Ascending aorta (tissue), 2 donors: ENCODE data around the gene ARRDC2. TPM values are rescaled to one million over a fixed set of nuclear protein-coding genes. Genes with fewer than 3 reads are reported as not detected.

Experiments used
- DNase-seq, 2 donors: peaks; one replicate each; pipeline ENCODE4 v3.0.0-alpha.2; 2019; ENCODE audit warnings: low spot score in 2 of 2
- H3K27ac ChIP-seq, 2 donors: fragments of 200-600 bp; sonication (generic); one replicate each; pipeline ENCODE4 v1.5.1; 2016 to 2017; ENCODE audit warnings: mild to moderate bottlenecking in 1 of 2
- H3K27me3 ChIP-seq: fragments of 200-600 bp; sonication (generic); one replicate; pipeline ENCODE4 v1.5.1; 2017
- H3K36me3 ChIP-seq, 2 donors: fragments of 200-600 bp; sonication (generic); one replicate each; pipeline ENCODE4 v1.5.1; 2016
- H3K4me1 ChIP-seq, 2 donors: fragments of 200-600 bp; sonication (generic); one replicate each; pipeline ENCODE4 v1.5.1; 2016 to 2017; ENCODE audit warnings: mild to moderate bottlenecking in 1 of 2
- H3K4me3 ChIP-seq, 2 donors: fragments of 200-600 bp; sonication (generic); one replicate each; pipeline ENCODE4 v1.5.1; 2016 to 2017; ENCODE audit warnings: mild to moderate bottlenecking in 1 of 2
- H3K9me3 ChIP-seq, 2 donors: fragments of 200-600 bp; sonication (generic); one replicate each; pipeline ENCODE4 v1.5.1; 2016
- intact Hi-C: fragments of 100-400 bp; cut with DNase I; formaldehyde crosslinking; loops from one replicate; pipeline ENCODE4 v1.15.1; 2023
- total RNA-seq: library from RNA; depleted of rRNA; stranded (reverse); fragments of >200 nt; gene quantifications from one replicate; pipeline ENCODE4 v1.1.0, GENCODE V29; 2016
- TF ChIP-seq, protein P1 (sequence below), 3 experiments: fragments of 200-600 bp in 2 of 3; fragments of 450-650 bp in 1 of 3; sonication (generic) in 2 of 3; IDR thresholded peaks; one replicate each; pipeline ENCODE4 v1.5.1; 2016 to 2019; ENCODE audit warnings: antibody characterized with exemption in 3 of 3, mild to moderate bottlenecking in 1 of 3, moderate library complexity in 1 of 3

Gene ARRDC2
- total RNA-seq, 1 donor from 2014 or later: 443 TPM

DNA sequence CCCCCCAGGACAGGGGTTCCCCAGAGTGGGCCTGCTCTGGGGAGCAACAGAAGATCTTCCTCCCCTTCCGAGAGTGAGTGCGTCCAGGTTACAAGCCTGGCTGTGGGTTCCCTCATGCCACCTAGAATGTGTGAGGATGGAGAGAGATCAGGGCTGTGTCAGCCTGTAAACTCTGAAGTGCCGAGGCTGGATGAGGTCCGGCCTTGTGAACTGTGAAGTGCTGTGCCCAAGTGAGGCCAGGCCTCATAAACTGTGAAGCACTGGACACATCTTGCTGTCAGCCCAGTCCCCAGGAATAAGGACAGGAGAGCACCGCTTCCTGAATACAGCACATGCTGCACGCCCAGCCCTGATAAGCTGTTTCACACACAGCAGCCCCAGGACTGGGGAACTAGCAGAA, 33.4 kb upstream of the ARRDC2 start:
- DNase-seq: no peak
- Histone ChIP-seq H3K4me3 (no peak overlapping the region), H3K27ac (no peak overlapping the region), H3K27me3 (no peaks in the 10 kb centered on the region), H3K9me3 (no peaks in the 10 kb centered on the region), H3K36me3 (no peaks in the 10 kb centered on the region), H3K4me1 (no peaks in the 10 kb centered on the region)
- intact Hi-C loops: no loop called here
- TF ChIP-seq, protein P1, sequence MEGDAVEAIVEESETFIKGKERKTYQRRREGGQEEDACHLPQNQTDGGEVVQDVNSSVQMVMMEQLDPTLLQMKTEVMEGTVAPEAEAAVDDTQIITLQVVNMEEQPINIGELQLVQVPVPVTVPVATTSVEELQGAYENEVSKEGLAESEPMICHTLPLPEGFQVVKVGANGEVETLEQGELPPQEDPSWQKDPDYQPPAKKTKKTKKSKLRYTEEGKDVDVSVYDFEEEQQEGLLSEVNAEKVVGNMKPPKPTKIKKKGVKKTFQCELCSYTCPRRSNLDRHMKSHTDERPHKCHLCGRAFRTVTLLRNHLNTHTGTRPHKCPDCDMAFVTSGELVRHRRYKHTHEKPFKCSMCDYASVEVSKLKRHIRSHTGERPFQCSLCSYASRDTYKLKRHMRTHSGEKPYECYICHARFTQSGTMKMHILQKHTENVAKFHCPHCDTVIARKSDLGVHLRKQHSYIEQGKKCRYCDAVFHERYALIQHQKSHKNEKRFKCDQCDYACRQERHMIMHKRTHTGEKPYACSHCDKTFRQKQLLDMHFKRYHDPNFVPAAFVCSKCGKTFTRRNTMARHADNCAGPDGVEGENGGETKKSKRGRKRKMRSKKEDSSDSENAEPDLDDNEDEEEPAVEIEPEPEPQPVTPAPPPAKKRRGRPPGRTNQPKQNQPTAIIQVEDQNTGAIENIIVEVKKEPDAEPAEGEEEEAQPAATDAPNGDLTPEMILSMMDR (IDR thresholded peaks at IDR 0.05): no peak

DNA sequence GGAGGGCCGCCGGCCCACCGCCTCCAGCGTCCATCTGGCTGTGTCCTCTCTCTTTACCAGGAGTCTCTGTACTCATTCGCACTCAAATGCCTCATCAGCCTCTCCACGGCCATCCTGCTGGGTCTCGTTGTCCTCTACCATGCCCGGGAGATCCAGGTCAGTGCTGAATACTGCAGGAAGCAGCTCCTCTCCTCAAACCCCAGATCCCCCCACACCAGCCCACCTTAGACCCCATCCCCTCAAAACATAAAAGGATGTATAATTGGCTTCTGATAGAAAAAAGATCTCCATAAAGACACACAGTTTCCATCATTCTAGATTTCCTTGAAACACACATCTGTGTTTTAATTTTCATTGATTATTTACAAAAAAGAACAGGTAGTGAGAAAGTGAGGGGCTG, 32.9 kb upstream of the ARRDC2 start:
- H3K27me3 ChIP-seq: no peaks in the 10 kb centered on the region
- no peak overlapping the region for H3K4me3 ChIP-seq
- no peak for DNase-seq
- intact Hi-C loops: no loop called here
- H3K27ac ChIP-seq: no peak overlapping the region
- no peaks in the 10 kb centered on the region for H3K36me3 ChIP-seq
- H3K9me3 ChIP-seq: no peaks in the 10 kb centered on the region
- TF ChIP-seq, protein P1 (IDR thresholded peaks at IDR 0.05): no peak
- no peaks in the 10 kb centered on the region for H3K4me1 ChIP-seq

DNA sequence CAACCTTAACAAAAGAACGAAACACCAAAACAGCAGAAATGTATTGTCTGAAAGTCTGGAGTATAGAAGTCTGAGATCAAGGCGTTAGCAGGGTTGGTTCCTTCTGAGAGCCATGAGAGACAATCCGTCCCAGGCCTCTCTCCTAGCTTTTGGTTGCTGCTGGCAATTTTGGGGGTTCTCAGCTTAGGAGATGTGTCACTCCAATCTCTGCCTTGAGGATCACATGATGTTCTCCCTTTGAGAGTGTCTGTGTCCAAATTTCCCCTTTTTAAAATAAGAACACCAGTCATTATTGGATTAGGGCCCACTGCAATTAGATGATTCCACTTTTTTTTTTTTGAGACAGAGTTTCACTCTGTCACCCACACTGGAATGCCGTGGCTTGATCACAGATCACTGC, 30.9 kb upstream of the ARRDC2 start:
- H3K4me3 ChIP-seq: no peak overlapping the region
- no peak for DNase-seq
- H3K4me1 ChIP-seq: no peaks in the 10 kb centered on the region
- TF ChIP-seq, protein P1 (IDR thresholded peaks at IDR 0.05): no peak
- intact Hi-C loops: no loop called here
- H3K27me3 ChIP-seq: no peaks in the 10 kb centered on the region
- no peaks in the 10 kb centered on the region for H3K9me3 ChIP-seq
- H3K36me3 ChIP-seq: no peaks in the 10 kb centered on the region
- no peak overlapping the region for H3K27ac ChIP-seq

DNA sequence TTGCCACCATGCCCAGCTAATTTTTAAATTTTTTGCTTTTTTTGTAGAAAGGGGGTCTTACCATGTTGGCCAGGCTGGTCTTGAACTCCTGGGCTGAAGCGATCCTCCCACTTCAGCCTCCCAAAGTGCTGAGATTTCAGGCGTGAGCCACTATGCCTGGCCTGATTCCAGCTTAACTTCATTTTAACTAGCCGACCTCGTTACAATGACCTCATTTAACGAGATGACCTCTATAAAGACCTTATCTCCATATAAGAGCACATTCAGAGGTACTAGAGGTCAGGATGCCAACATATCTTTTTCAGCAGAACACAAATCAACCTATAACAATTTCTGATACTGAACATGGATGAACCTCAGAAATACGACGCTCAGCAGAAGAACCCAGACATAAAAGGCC, 30.5 kb upstream of the ARRDC2 start:
- Histone ChIP-seq H3K4me1 (no peaks in the 10 kb centered on the region), H3K36me3 (no peaks in the 10 kb centered on the region), H3K27ac (no peak overlapping the region), H3K4me3 (no peak overlapping the region), H3K9me3 (no peaks in the 10 kb centered on the region), H3K27me3 (no peaks in the 10 kb centered on the region)
- intact Hi-C loops: no loop called here
- no peak for DNase-seq
- TF ChIP-seq, protein P1 (IDR thresholded peaks at IDR 0.05): no peak

DNA sequence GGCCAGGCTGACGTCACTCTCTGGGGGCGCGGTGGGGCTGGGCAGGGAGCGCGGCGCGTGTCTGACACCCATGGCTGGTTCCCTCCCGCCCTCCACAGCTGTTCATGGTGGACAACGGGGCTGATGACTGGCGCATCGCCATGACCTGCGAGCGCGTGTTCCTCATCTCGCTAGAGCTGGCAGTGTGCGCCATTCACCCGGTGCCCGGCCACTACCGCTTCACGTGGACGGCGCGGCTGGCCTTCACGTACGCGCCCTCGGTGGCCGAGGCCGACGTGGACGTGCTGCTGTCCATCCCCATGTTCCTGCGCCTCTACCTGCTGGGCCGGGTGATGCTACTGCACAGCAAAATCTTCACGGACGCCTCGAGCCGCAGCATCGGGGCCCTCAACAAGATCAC, 26.4 kb upstream of the ARRDC2 start:
- intact Hi-C loops: no loop called here
- H3K4me1 ChIP-seq: no peaks in the 10 kb centered on the region
- TF ChIP-seq, protein P1 (IDR thresholded peaks at IDR 0.05): no peak
- no peaks in the 10 kb centered on the region for H3K36me3 ChIP-seq
- H3K9me3 ChIP-seq: no peaks in the 10 kb centered on the region
- no peak for DNase-seq
- no peak overlapping the region for H3K27ac ChIP-seq
- H3K4me3 ChIP-seq: no peak overlapping the region
- H3K27me3 ChIP-seq: no peaks in the 10 kb centered on the region

DNA sequence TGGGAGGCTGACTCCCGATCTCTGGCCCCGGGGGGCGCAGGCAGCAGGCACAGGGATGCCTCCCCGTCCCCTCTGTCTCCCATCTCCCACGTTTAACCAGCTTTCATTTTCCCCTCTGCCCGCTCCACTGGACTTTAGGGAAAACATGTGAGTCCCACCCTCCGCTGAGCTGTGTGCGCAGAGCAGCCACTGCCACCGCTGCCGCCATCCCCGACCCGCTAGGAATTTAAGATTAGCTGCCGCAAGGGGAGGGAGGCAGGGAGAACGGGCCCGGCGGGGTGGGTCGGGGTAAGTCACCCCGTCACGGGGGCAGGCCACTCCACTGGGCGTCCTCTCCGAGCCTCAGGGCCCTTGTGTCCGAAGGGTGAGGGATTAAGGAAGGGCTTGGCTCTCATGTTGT, 25.5 kb upstream of the ARRDC2 start:
- TF ChIP-seq, protein P1 (IDR thresholded peaks at IDR 0.05): no peak
- no peak for DNase-seq
- no peaks in the 10 kb centered on the region for H3K36me3 ChIP-seq
- H3K9me3 ChIP-seq: no peaks in the 10 kb centered on the region
- no peak overlapping the region for H3K4me3 ChIP-seq
- H3K27ac ChIP-seq: no peak overlapping the region
- intact Hi-C loops: no loop called here
- H3K27me3 ChIP-seq: no peaks in the 10 kb centered on the region
- H3K4me1 ChIP-seq: no peaks in the 10 kb centered on the region
